Measurements from ENCODE around the gene TNXB. TPM values are rescaled to one million over a fixed set of nuclear protein-coding genes. Genes with fewer than 3 reads are reported as not detected.
"Not testable (repeated sequence)": the region's sequence is repeated elsewhere in the genome, so short reads cannot be mapped to it uniquely, and the experiment has no call there.

Gene TNXB
- total and polyA plus RNA-seq, 3 experiments from 2014 or later = 2.5 to 4.9 TPM; not detected in 1

- H3K4me1 Mint-ChIP-seq; H3K27me3 Mint-ChIP-seq; CTCF ChIA-PET; H3K36me3 Mint-ChIP-seq; POLR2A ChIA-PET; H3K27ac ChIP-seq (ENCODE audit: low read depth, low read length); H3K9me3 ChIP-seq (ENCODE audit: low read length); H3K4me3 ChIP-seq (ENCODE audit: low read length); H3K4me1 ChIP-seq (ENCODE audit: insufficient read depth, low read length); H3K4me3 Mint-ChIP-seq; DNase-seq; H3K27ac Mint-ChIP-seq; H3K9me3 Mint-ChIP-seq; H3K27me3 ChIP-seq (ENCODE audit: insufficient read depth, low read length, poor library complexity, severe bottlenecking); H3K36me3 ChIP-seq (ENCODE audit: insufficient read depth, low read length): not testable (repeated sequence)
Observed at GRCh38 chr6:31994421-31994820, 114.7 kb downstream of the TNXB start.

Other genes with a start within 250 kb of the TNXB start
- gene NEU1, start 246.5 kb downstream of the TNXB start, total RNA-seq = 10 to 100 TPM; 19.0 to 19.4 TPM
- gene NEU1, start 246.5 kb downstream of the TNXB start, polyA plus RNA-seq = 25.0 TPM
- not detected for gene SLC44A4, start 230.3 kb downstream of the TNXB start, total RNA-seq
- not detected for gene SLC44A4, start 230.3 kb downstream of the TNXB start, polyA plus RNA-seq
- 10 to 100 TPM; 71.6 to 72.4 TPM for gene EHMT2, start 211.6 kb downstream of the TNXB start, total RNA-seq
- 51.6 TPM for gene EHMT2, start 211.6 kb downstream of the TNXB start, polyA plus RNA-seq
- gene ZBTB12, start 207.3 kb downstream of the TNXB start, total RNA-seq = 1 to 10 TPM; 3.5 to 4.3 TPM
- not detected for gene ZBTB12, start 207.3 kb downstream of the TNXB start, polyA plus RNA-seq
- under 1 TPM; 0.70 to 0.73 TPM for gene C2, start 181.6 kb downstream of the TNXB start, total RNA-seq
- not detected for gene C2, start 181.6 kb downstream of the TNXB start, polyA plus RNA-seq
- gene CFB, start 163.2 kb downstream of the TNXB start, total RNA-seq = under 1 TPM; 0.31 to 0.40 TPM
- 0.83 TPM for gene CFB, start 163.2 kb downstream of the TNXB start, polyA plus RNA-seq
- 10 to 100 TPM; 86.1 to 90.6 TPM for gene NELFE, start 150.4 kb downstream of the TNXB start, total RNA-seq
- gene NELFE, start 150.4 kb downstream of the TNXB start, polyA plus RNA-seq = 79.6 TPM
- 100 to 1,000 TPM; 110 to 114 TPM for gene SKIC2, start 150.2 kb downstream of the TNXB start, total RNA-seq
- 21.1 TPM for gene SKIC2, start 150.2 kb downstream of the TNXB start, polyA plus RNA-seq
- gene DXO, start 137.2 kb downstream of the TNXB start, total RNA-seq = 10 to 100 TPM; 13.8 to 15.8 TPM
- gene DXO, start 137.2 kb downstream of the TNXB start, polyA plus RNA-seq = 16.8 TPM
- gene C4A, start 127.3 kb downstream of the TNXB start, total RNA-seq = 1 to 10 TPM; 3.3 to 3.4 TPM
- 0.40 TPM for gene C4A, start 127.3 kb downstream of the TNXB start, polyA plus RNA-seq
- 1 to 10 TPM; 2.2 to 3.7 TPM for gene C4B, start 94.5 kb downstream of the TNXB start, total RNA-seq
- gene C4B, start 94.5 kb downstream of the TNXB start, polyA plus RNA-seq = 0.70 TPM
- under 1 TPM; 0.37 to 0.40 TPM for gene CYP21A2, start 70.9 kb downstream of the TNXB start, total RNA-seq
- gene CYP21A2, start 70.9 kb downstream of the TNXB start, polyA plus RNA-seq = not detected
- 10 to 100 TPM; 72.5 to 74.4 TPM for gene ATF6B, start 18.9 kb upstream of the TNXB start, total RNA-seq
- gene ATF6B, start 18.9 kb upstream of the TNXB start, polyA plus RNA-seq = 20.7 TPM
- gene FKBPL, start 20.9 kb upstream of the TNXB start, total RNA-seq = 1 to 10 TPM; 6.8 to 8.1 TPM
- gene FKBPL, start 20.9 kb upstream of the TNXB start, polyA plus RNA-seq = 2.3 TPM
- gene PRRT1, start 42.6 kb upstream of the TNXB start, total RNA-seq = under 1 TPM; 0.35 to 0.55 TPM
- gene PRRT1, start 42.6 kb upstream of the TNXB start, polyA plus RNA-seq = 0.72 TPM
- gene PPT2, start 44.8 kb upstream of the TNXB start, total RNA-seq = 10 to 100 TPM; 18.8 to 19.0 TPM
- 10.0 TPM for gene PPT2, start 44.8 kb upstream of the TNXB start, polyA plus RNA-seq
- gene EGFL8, start 55.3 kb upstream of the TNXB start, total RNA-seq = 1 to 10 TPM; 8.3 to 9.5 TPM
- not detected for gene EGFL8, start 55.3 kb upstream of the TNXB start, polyA plus RNA-seq
- gene AGPAT1, start 66.7 kb upstream of the TNXB start, total RNA-seq = 10 to 100 TPM; 42.5 to 42.6 TPM
- 23.5 TPM for gene AGPAT1, start 66.7 kb upstream of the TNXB start, polyA plus RNA-seq
- 10 to 100 TPM; 52.7 to 52.9 TPM for gene RNF5, start 69.1 kb upstream of the TNXB start, total RNA-seq
- 110 TPM for gene RNF5, start 69.1 kb upstream of the TNXB start, polyA plus RNA-seq
- gene AGER, start 74.9 kb upstream of the TNXB start, total RNA-seq = 10 to 100 TPM; 11.9 to 12.5 TPM
- not detected for gene AGER, start 74.9 kb upstream of the TNXB start, polyA plus RNA-seq
- 10 to 100 TPM; 63.5 to 69.4 TPM for gene PBX2, start 80.9 kb upstream of the TNXB start, total RNA-seq
- gene PBX2, start 80.9 kb upstream of the TNXB start, polyA plus RNA-seq = 2.2 TPM
- gene GPSM3, start 83.3 kb upstream of the TNXB start, total RNA-seq = 10 to 100 TPM; 82.0 to 89.5 TPM
- gene GPSM3, start 83.3 kb upstream of the TNXB start, polyA plus RNA-seq = 136 TPM
- gene NOTCH4, start 114.7 kb upstream of the TNXB start, total RNA-seq = 1 to 10 TPM; 1.3 to 1.4 TPM
- 0.71 TPM for gene NOTCH4, start 114.7 kb upstream of the TNXB start, polyA plus RNA-seq

Data from CD8-positive, alpha-beta memory T cell (primary cell).